ENCODE measurements around the gene ELAVL2.

- TF ChIP-seq L3MBTL2 (conservative IDR thresholded peaks at IDR 0.05) (no peak), BHLHE40 (IDR thresholded peaks at IDR 0.05; ENCODE audit: borderline replicate concordance) (no peak), SUZ12 (IDR thresholded peaks at IDR 0.05) (no peak), FOXK2 (IDR thresholded peaks at IDR 0.05) (no peak), SP1 (IDR thresholded peaks at IDR 0.05) (no peak), NFRKB (IDR thresholded peaks at IDR 0.05) (no peak), ZNF384 (IDR thresholded peaks at IDR 0.05) (no peak), TARDBP (IDR thresholded peaks at IDR 0.05) (no peak), FOXM1 (IDR thresholded peaks at IDR 0.05; ENCODE audit: borderline replicate concordance) (no peak), HDGF (IDR thresholded peaks at IDR 0.05; ENCODE audit: borderline replicate concordance) (no peak)
Observed at GRCh38 chr9:23801523-23801922, 24.5 kb downstream of the ELAVL2 start.
